ENCODE results near the gene ARRDC3. TPM values are rescaled to one million over a fixed set of nuclear protein-coding genes. Genes with fewer than 3 reads are reported as not detected.
A peak's percentile ranks its signal among the peaks of the same experiment; 100 is the strongest.

Gene ARRDC3
- total and polyA plus RNA-seq, 2 experiments from 2014 or later: 46.0 to 61.2 TPM

- no peaks in the 10 kb centered on the region for H3K79me2 ChIP-seq (ENCODE audit: insufficient read depth)
- in situ Hi-C loops (cut with MboI): no loop called here
- no peak for DNase-seq
- H3K9me2 ChIP-seq (ENCODE audit: insufficient read depth): no peaks in the 10 kb centered on the region
- 95 to 96% methylated on average over 1 of the region's 1 CpG for WGBS, 2 experiments (ENCODE audit: low coverage in 1 of 2, low lambda C conversion rate in 2 of 2, missing lambda C conversion rate in 2 of 2)
- H3F3A ChIP-seq (ENCODE audit: insufficient read depth): peaks cover 16% of the 10 kb centered on the region
- H3K27me3 ChIP-seq (replicated peaks; ENCODE audit: insufficient read depth): no peaks in the 10 kb centered on the region
- H3K4me3 ChIP-seq: no peak overlapping the region
- no peaks in the 10 kb centered on the region for H3K9me3 ChIP-seq (ENCODE audit: low read depth)
- H3K4me1 ChIP-seq (ENCODE audit: insufficient read depth): no peaks in the 10 kb centered on the region
- no peak overlapping the region for H3K9ac ChIP-seq
- no peak for TF ChIP-seq EZH2phosphoT487 (IDR thresholded peaks at IDR 0.05; ENCODE audit: insufficient read depth, low read depth)
- no peak for TF ChIP-seq EZH2 (IDR thresholded peaks at IDR 0.05; ENCODE audit: insufficient read depth, poor library complexity, severe bottlenecking)
- H3K4me2 ChIP-seq (ENCODE audit: unreplicated experiment): no peak overlapping the region
- H3K36me3 ChIP-seq (ENCODE audit: low read depth): peaks cover 8% of the 10 kb centered on the region
- no peak overlapping the region for H3K27ac ChIP-seq
- no peak overlapping the region for H2AFZ ChIP-seq
- no peaks in the 10 kb centered on the region for H4K20me1 ChIP-seq (ENCODE audit: insufficient read depth)
Measured at GRCh38 chr5:91362935-91363334, 20.2 kb downstream of the ARRDC3 start.

- H3K9me2 ChIP-seq (ENCODE audit: insufficient read depth): no peaks in the 10 kb centered on the region
- DNase-seq: peak; percentile 15
- no peak overlapping the region for H3K4me2 ChIP-seq (ENCODE audit: unreplicated experiment)
- no peaks in the 10 kb centered on the region for H3K4me1 ChIP-seq (ENCODE audit: insufficient read depth)
- H3K9me3 ChIP-seq (ENCODE audit: low read depth): no peaks in the 10 kb centered on the region
- H4K20me1 ChIP-seq (ENCODE audit: insufficient read depth): no peaks in the 10 kb centered on the region
- no peak overlapping the region for H3K9ac ChIP-seq
- H3F3A ChIP-seq (ENCODE audit: insufficient read depth): peaks cover 6% of the 10 kb centered on the region
- WGBS, 2 experiments (ENCODE audit: low coverage in 1 of 2, low lambda C conversion rate in 2 of 2, missing lambda C conversion rate in 2 of 2): 83 to 90% methylated on average over 3 of the region's 3 CpGs
- H3K4me3 ChIP-seq: no peak overlapping the region
- no peak overlapping the region for H3K27ac ChIP-seq
- no peaks in the 10 kb centered on the region for H3K36me3 ChIP-seq (ENCODE audit: low read depth)
- no peak overlapping the region for H2AFZ ChIP-seq
- no peak for TF ChIP-seq EZH2 (IDR thresholded peaks at IDR 0.05; ENCODE audit: insufficient read depth, poor library complexity, severe bottlenecking)
- in situ Hi-C loops (cut with MboI): no loop called here
- H3K27me3 ChIP-seq (replicated peaks; ENCODE audit: insufficient read depth): no peaks in the 10 kb centered on the region
- H3K79me2 ChIP-seq (ENCODE audit: insufficient read depth): no peaks in the 10 kb centered on the region
Measured at GRCh38 chr5:91361790-91362189, 21.3 kb downstream of the ARRDC3 start.

GRCh38 chr5:91361055-91361701, 21.9 kb downstream of the ARRDC3 start:
- H4K20me1 ChIP-seq (ENCODE audit: insufficient read depth): no peaks in the 10 kb centered on the region
- H3K4me3 ChIP-seq: no peak overlapping the region
- H3F3A ChIP-seq (ENCODE audit: insufficient read depth): no peaks in the 10 kb centered on the region; the same call in 1 of the 2 replicates
- no peaks in the 10 kb centered on the region for H3K9me2 ChIP-seq (ENCODE audit: insufficient read depth)
- 84 to 86% methylated on average over 6 of the region's 6 CpGs for WGBS, 2 experiments (ENCODE audit: low coverage in 1 of 2, low lambda C conversion rate in 2 of 2, missing lambda C conversion rate in 2 of 2)
- DNase-seq: no peak
- H2AFZ ChIP-seq: no peak overlapping the region
- in situ Hi-C loops (cut with MboI): no loop called here
- H3K36me3 ChIP-seq (ENCODE audit: low read depth): no peaks in the 10 kb centered on the region
- no peaks in the 10 kb centered on the region for H3K9me3 ChIP-seq (ENCODE audit: low read depth)
- no peak overlapping the region for H3K9ac ChIP-seq
- no peaks in the 10 kb centered on the region for H3K27me3 ChIP-seq (replicated peaks; ENCODE audit: insufficient read depth)
- no peaks in the 10 kb centered on the region for H3K79me2 ChIP-seq (ENCODE audit: insufficient read depth)
- H3K4me2 ChIP-seq (ENCODE audit: unreplicated experiment): no peak overlapping the region
- no peak overlapping the region for H3K27ac ChIP-seq
- no peaks in the 10 kb centered on the region for H3K4me1 ChIP-seq (ENCODE audit: insufficient read depth)
- TF ChIP-seq EZH2 (IDR thresholded peaks at IDR 0.05; ENCODE audit: insufficient read depth, poor library complexity, severe bottlenecking) (no peak), EZH2phosphoT487 (IDR thresholded peaks at IDR 0.05; ENCODE audit: insufficient read depth, low read depth) (no peak)

GRCh38 chr5:91359962-91360609, 23.0 kb downstream of the ARRDC3 start:
- 92 to 97% methylated on average over 4 of the region's 4 CpGs for WGBS, 2 experiments (ENCODE audit: low coverage in 1 of 2, low lambda C conversion rate in 2 of 2, missing lambda C conversion rate in 2 of 2)
- TF ChIP-seq EZH2 (IDR thresholded peaks at IDR 0.05; ENCODE audit: insufficient read depth, poor library complexity, severe bottlenecking): no peak
- no peak for TF ChIP-seq EZH2phosphoT487 (IDR thresholded peaks at IDR 0.05; ENCODE audit: insufficient read depth, low read depth)
- H3K36me3 ChIP-seq (ENCODE audit: low read depth): no peaks in the 10 kb centered on the region
- peak; percentile 24 for DNase-seq
- H2AFZ ChIP-seq: no peak overlapping the region
- no peak overlapping the region for H3K9ac ChIP-seq
- no peak overlapping the region for H3K4me3 ChIP-seq
- no peaks in the 10 kb centered on the region for H3K9me2 ChIP-seq (ENCODE audit: insufficient read depth)
- in situ Hi-C loops (cut with MboI): no loop called here
- no peaks in the 10 kb centered on the region for H3K79me2 ChIP-seq (ENCODE audit: insufficient read depth)
- H3K4me1 ChIP-seq (ENCODE audit: insufficient read depth): no peaks in the 10 kb centered on the region
- H3K4me2 ChIP-seq (ENCODE audit: unreplicated experiment): no peak overlapping the region
- H3F3A ChIP-seq (ENCODE audit: insufficient read depth): no peaks in the 10 kb centered on the region
- H3K27me3 ChIP-seq (replicated peaks; ENCODE audit: insufficient read depth): no peaks in the 10 kb centered on the region
- no peaks in the 10 kb centered on the region for H4K20me1 ChIP-seq (ENCODE audit: insufficient read depth)
- no peak overlapping the region for H3K27ac ChIP-seq
- H3K9me3 ChIP-seq (ENCODE audit: low read depth): no peaks in the 10 kb centered on the region
